Mucosa of descending colon (tissue), 3 donors: ENCODE data around the gene RHBDL3. TPM values are rescaled to one million over a fixed set of nuclear protein-coding genes. Genes with fewer than 3 reads are reported as not detected.
A peak's percentile ranks its signal among the peaks of the same experiment; 100 is the strongest.

Source experiments
- ATAC-seq: fragments of 200-7000 bp; cut with Tn5 transposase; one replicate; pipeline ENCODE4 v1.9.1; 2020; ENCODE audit warnings: mild to moderate bottlenecking, moderate library complexity
- DNase-seq, 3 donors: peaks; one replicate each; pipeline ENCODE4 v3.0.0-alpha.2; 2020
- H3K36me3 ChIP-seq: fragments of 200-600 bp; one replicate; pipeline ENCODE4 v1.8.0; 2021; ENCODE audit warnings: low read depth, mild to moderate bottlenecking
- H3K4me1 ChIP-seq: fragments of 200-600 bp; one replicate; pipeline ENCODE4 v1.8.0; 2021; ENCODE audit warnings: low read depth, mild to moderate bottlenecking
- H3K4me3 ChIP-seq: fragments of 200-600 bp; one replicate; pipeline ENCODE4 v1.8.0; 2021; ENCODE audit warnings: mild to moderate bottlenecking
- H3K9me3 ChIP-seq: fragments of 200-600 bp; one replicate; pipeline ENCODE4 v1.8.0; 2021; ENCODE audit warnings: mild to moderate bottlenecking
- intact Hi-C, 2 donors: fragments of 100-400 bp; cut with DNase I in 1 of 2; cut with micrococcal nuclease in 1 of 2; formaldehyde crosslinking; loops; one replicate each; pipeline versions ENCODE4 v1.11.0 to v1.11.1; 2022; cut with DNase I, micrococcal nuclease
- total RNA-seq, 3 donors: library from RNA; stranded (reverse); fragmentation: NEBNext Ultra II Directional in 2 of 3; extraction: Animal tissue kit (Norgen Biotek cat#: 25700) in 2 of 3; gene quantifications; one replicate each; pipeline versions ENCODE4 v1.2.1 to v1.2.4, GENCODE V29; 2021 to 2023
- TF ChIP-seq, protein P1 (sequence below): fragments of 200-600 bp; IDR thresholded peaks from one replicate; pipeline ENCODE4 v1.8.0; 2022; ENCODE audit warnings: antibody characterized with exemption, mild to moderate bottlenecking
- donor health status: DM: no; HTN: no; CAD: no; lungs with moderate emphysema.
- donor health status: DM: no; HTN: no; CAD: no.
- donor health status: DM: no; HTN: yes; CAD: no.

The RHBDL3 gene
- total RNA-seq, 3 donors from 2014 or later, result 0.52 to 2.3 (median 1.3) TPM

DNA sequence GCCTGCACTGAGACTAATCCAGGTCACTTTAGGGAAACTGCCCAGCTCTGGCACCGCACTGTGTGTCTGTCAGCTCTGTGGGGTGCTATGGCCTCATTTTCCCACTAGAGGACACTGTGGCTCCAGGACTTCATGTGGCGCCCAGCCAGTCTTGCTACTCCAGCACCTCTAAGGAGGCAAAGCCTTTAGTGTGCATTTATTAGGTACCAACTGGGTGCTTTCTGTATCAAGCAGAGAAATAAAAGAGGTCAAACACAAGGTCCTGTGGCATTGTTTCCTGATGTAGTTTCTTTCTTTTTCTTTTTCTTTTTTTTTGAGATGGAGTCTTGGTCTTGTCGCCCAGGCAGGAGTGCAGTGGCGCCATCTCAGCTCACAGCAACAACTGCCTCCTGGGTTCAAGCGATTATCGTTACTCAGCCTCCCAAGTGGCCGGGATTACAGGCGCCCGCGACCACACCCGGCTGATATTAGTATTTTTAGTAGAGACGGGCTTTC, 12.5 kb upstream of the RHBDL3 start:
- intact Hi-C loops, result loop anchor here in 1 of 2 donors (2.0 kb wide), 1 partner anchor 66 kb away; no protein-coding TSS in a partner anchor
- H3K4me3 ChIP-seq, result no peak overlapping the region
- H3K9me3 ChIP-seq, result no peaks in the 10 kb centered on the region
- no peaks in the 10 kb centered on the region for H3K36me3 ChIP-seq
- TF ChIP-seq, protein P1, sequence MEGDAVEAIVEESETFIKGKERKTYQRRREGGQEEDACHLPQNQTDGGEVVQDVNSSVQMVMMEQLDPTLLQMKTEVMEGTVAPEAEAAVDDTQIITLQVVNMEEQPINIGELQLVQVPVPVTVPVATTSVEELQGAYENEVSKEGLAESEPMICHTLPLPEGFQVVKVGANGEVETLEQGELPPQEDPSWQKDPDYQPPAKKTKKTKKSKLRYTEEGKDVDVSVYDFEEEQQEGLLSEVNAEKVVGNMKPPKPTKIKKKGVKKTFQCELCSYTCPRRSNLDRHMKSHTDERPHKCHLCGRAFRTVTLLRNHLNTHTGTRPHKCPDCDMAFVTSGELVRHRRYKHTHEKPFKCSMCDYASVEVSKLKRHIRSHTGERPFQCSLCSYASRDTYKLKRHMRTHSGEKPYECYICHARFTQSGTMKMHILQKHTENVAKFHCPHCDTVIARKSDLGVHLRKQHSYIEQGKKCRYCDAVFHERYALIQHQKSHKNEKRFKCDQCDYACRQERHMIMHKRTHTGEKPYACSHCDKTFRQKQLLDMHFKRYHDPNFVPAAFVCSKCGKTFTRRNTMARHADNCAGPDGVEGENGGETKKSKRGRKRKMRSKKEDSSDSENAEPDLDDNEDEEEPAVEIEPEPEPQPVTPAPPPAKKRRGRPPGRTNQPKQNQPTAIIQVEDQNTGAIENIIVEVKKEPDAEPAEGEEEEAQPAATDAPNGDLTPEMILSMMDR, result peak; percentile 92
- DNase-seq (peak in 2 of 3 donors; percentile 79 to 89), ATAC-seq (peak; percentile 95)
- peaks cover 6% of the 10 kb centered on the region for H3K4me1 ChIP-seq

DNA sequence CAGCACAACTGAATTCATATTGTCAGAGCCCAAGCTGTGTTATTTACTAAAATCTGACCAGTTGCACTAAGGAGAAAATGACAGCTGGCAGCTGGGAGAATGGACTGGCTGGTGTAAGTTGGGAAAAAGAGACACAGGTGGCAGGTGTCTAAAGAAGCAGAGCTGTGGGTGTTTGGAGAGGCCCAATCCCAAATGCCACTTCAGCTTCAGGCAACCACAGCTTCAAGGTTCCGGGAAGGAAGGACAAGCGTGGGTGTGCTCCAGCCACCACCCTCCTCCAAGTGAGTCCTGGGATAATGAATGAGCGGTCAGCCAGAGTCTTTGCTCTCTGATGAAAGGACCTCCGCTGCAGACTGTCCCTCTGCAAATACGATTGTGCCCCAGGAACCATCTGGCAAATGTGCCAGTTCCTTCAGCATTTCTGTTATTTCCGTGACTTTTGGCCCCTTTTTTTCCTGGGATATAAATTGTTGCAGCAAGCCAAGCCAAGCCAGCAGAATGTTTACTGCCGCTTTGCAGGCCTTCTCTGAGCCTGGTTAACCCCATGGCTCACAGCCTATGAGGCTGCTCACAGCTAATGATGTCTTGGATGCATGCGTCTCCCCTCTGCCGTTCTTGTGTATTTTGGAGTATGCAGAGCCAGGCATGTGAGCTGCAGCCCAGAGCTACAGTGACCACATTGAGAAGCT, 9.5 kb upstream of the RHBDL3 start:
- H3K4me1 ChIP-seq, result peaks cover 6% of the 10 kb centered on the region
- no peak for DNase-seq
- H3K36me3 ChIP-seq, result no peaks in the 10 kb centered on the region
- TF ChIP-seq, protein P1, result no peak
- no peaks in the 10 kb centered on the region for H3K9me3 ChIP-seq
- H3K4me3 ChIP-seq, result no peak overlapping the region
- peak; percentile 74 for ATAC-seq
- intact Hi-C loops, result no loop called here

DNA sequence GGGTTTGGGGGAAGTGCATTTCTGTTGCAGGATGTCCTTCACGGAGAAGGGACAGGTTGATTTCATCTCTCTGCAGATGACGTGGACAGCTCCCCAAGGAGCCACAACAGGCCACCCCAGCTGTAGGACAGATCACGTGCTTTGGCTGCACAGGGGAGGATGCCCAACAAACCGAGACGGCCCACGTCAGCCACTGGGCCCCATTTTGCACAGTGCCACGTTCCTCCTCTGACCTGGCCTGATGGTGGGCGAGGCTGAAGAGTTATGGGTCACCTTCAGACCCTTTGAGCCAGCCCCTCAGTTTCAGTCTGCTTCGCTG, 9.0 kb upstream of the RHBDL3 start:
- intact Hi-C loops, result no loop called here
- ATAC-seq (no peak), DNase-seq (no peak)
- peaks cover 6% of the 10 kb centered on the region for H3K4me1 ChIP-seq
- H3K4me3 ChIP-seq, result no peak overlapping the region
- no peaks in the 10 kb centered on the region for H3K36me3 ChIP-seq
- H3K9me3 ChIP-seq, result no peaks in the 10 kb centered on the region
- TF ChIP-seq, protein P1, result no peak

DNA sequence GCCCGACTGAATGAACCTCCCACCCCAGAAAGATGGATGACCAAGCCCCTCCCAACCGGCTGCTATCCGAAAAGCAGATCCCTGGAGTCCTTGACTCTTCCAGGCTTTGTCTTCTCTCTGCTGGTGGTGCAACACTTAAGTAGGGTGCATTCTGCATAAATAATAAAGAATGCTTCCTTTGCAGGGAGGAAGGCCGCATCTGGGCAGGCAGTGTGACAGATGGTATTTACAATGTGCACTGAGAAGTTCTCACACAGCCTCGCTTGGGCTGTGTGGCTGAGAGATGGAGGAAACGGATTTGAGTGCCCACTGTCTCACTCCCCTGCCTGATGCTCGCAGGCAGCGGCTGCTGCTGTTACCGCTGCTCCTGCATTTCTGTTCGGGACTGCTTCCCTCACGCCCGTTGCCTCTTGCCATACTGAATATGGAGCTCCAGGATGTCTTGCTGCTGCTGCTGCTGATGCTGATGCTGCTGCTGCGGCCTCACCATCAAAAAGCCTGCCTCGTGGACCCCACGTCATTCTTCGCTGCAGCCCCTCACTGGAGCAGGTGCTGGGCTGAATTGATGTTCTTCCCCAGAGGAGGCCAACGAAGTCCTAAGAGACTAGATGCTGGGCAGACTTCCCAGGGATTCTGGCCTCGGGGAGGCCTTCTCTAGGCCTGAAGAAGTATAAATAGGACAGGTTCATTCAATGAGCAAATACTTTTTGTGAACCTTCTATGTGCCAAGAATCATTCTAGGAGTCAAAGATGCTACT, 7.1 kb upstream of the RHBDL3 start:
- peaks cover 6% of the 10 kb centered on the region for H3K4me1 ChIP-seq
- H3K36me3 ChIP-seq, result no peaks in the 10 kb centered on the region
- no peak overlapping the region for H3K4me3 ChIP-seq
- ATAC-seq (no peak), DNase-seq (no peak)
- no peaks in the 10 kb centered on the region for H3K9me3 ChIP-seq
- intact Hi-C loops, result no loop called here
- TF ChIP-seq, protein P1, result no peak

DNA sequence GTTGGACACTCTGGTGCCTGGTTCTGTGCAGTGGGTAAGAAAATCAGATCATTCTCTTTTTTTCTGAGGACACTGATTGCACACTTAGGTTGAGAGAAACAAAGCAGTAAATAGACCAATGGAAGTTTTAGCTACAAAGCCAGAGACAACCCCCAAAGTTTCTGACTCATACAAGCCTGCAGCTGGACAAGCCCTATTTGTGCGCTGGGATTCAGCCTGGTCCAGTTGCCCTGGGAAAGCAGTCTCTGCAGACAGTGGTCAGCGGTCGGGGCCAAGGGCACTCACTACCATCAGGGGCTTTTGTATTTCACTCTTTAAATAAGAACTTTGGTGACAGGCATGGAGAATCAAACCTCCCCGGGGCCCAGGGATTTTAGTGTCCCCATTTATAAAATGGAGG, 6.0 kb upstream of the RHBDL3 start:
- ATAC-seq, result no peak
- TF ChIP-seq, protein P1, result no peak
- H3K36me3 ChIP-seq, result no peaks in the 10 kb centered on the region
- DNase-seq, result no peak
- H3K4me1 ChIP-seq, result peaks cover 6% of the 10 kb centered on the region
- no peak overlapping the region for H3K4me3 ChIP-seq
- intact Hi-C loops, result no loop called here
- H3K9me3 ChIP-seq, result no peaks in the 10 kb centered on the region
